DMS53 treated with DMSO at 0.1 percent for 48 hours (cell line): ENCODE measurements around the gene KIFC3.

Experiments used
- DNase-seq: peaks from one replicate; lab custom pipeline; 2025; ENCODE audit not compliant: unreplicated experiment; lab: John Stamatoyannopoulos, UW

Gene KIFC3

DNA sequence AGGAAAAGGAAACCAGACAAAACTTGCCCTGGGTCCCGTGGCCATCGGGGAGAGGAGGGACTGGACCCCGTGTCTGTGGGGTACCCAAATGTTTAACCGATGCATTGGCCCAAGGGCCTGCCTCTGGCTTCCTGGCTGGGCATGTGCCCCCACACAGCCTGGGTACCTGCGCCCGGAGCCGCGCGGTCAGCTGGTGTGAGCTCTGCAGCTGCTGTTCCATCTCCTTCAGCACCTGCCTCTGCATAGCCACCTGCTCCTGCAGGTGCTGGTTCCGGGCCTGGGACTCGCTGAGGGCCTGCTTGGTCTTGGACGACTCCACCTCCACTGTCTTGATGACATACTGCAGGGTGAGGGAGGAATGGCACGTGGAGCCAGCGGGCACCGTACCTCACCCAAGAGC lies 31.9 kb downstream of the KIFC3 start:
- peak; percentile 79 for DNase-seq

GRCh38 chr16:57769541-57770145 lies 32.6 kb downstream of the KIFC3 start:
- DNase-seq: no peak

- DNase-seq: no peak
Measured at GRCh38 chr16:57766714-57767348, 35.5 kb downstream of the KIFC3 start.

DNA sequence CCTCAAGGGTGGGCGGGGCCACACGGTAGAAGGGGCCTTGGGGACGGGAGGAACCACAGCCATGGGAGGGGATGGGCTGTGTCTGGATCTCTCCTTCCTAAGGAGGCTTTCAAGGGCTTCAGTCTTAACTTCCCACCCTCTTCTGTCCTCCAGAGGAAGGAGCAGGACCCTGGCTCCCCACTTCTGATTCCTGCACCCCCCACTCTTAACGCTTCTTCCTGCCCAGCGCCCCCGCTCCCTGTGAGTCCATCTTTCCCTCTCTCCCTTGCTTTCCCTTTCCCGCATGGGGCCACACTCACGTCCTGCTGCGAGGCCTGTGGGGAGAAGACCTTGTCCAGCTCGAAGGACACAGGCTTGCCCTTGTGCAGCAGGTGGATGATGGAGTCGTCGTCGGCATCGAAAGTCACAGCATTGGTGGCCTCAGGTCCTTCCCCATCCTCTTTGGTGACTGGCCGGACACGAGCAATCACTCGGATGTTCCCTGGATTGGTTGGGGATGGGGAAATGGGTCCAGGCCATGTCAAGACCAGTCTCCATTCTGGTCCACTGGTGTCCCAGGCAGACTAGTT lies 37.0 kb downstream of the KIFC3 start:
- DNase-seq: no peak

GRCh38 chr16:57764341-57765159 lies 37.7 kb downstream of the KIFC3 start:
- DNase-seq: peak; percentile 70

DNA sequence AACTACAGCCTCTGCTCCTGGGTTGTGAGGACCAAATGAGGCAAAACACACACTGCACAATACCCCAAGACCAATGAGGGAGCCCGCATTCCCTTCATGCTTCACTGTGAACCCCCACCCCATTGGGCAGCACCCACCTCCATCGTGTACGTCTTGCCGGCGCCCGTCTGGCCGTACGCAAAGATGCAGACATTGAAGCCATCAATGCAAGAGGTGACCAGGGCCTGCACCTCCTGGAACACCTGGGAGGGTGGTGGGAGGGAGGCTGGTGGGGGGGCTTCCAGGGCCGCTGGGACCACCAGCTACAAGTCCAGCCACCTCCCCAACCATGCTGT lies 38.3 kb downstream of the KIFC3 start:
- no peak for DNase-seq

GRCh38 chr16:57763285-57764005 lies 38.8 kb downstream of the KIFC3 start:
- DNase-seq: no peak

DNA sequence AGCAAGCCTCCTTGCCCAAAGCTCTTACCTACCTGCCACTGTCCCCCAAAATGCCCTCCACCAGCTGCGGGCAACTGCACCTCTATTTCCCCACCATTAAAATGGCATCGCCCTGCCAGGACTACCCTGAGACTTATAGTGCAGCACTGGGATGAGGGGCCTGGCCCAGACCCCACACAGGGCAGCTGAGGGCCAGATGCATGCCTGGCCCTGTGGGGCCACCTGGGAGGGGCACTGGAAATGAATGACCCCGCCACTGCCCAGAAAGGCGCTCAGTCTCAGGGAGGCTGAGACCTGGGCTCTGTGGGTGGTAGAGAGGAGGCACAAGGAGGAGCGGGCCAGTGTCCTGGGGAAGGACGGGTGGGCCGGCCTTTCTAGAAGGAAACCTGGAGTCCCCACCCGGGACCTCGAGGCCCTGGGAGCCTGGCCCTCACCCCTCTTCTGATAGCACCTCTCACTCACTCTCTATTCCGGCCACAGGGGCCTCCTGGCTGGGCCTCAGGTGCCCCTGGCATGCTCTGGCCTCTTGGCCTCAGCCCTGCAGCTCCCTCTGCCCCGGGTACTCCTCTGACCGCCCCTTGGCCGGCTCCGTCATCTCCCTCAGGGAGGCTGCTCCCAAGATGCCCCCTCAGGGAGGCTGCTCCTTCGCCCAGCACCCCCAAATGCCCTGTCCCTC lies 39.8 kb downstream of the KIFC3 start:
- DNase-seq: no peak

- DNase-seq: no peak
Measured at GRCh38 chr16:57761957-57762356, 40.3 kb downstream of the KIFC3 start.

- no peak for DNase-seq
Measured at GRCh38 chr16:57761301-57761700, 41.0 kb downstream of the KIFC3 start.

DNA sequence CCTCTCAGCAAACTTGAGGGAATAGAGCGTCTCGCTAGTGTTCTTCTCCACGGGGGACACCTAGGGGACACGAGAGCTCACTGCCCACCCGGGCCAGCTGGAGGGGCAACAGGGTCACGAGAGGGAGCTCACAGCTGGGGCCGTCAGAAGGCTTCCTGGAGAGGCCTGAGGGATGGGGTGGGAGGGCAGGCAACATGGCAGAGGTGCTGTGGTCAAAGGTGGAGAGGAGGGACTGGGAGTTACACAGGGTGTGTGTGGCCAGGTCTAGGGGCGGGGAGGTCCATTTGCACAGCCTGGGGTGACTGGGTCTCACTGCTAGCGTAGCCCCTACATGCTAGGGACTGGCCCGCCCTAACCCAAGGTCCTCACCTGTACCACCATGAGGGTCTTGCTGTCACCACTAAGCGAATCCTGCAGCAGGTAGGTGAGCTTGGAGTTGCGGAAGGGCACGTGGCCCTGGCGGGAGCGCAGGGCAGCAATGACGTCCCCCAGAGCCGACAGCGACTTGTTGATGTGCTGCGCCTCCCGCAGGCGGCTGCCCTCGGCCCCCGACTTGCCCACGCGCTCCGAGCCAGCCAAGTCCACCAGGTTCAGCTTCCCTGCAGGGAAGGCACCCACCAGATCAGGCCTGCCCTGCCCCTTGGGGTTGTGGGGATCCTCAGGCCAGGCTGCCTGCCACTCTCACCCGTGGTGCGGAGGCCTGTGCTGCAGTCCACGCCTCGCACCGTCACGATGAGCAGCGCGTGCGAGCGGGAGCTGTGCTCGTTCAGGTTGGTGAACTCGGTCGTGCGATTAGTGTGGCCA lies 41.7 kb downstream of the KIFC3 start:
- no peak for DNase-seq

DNA sequence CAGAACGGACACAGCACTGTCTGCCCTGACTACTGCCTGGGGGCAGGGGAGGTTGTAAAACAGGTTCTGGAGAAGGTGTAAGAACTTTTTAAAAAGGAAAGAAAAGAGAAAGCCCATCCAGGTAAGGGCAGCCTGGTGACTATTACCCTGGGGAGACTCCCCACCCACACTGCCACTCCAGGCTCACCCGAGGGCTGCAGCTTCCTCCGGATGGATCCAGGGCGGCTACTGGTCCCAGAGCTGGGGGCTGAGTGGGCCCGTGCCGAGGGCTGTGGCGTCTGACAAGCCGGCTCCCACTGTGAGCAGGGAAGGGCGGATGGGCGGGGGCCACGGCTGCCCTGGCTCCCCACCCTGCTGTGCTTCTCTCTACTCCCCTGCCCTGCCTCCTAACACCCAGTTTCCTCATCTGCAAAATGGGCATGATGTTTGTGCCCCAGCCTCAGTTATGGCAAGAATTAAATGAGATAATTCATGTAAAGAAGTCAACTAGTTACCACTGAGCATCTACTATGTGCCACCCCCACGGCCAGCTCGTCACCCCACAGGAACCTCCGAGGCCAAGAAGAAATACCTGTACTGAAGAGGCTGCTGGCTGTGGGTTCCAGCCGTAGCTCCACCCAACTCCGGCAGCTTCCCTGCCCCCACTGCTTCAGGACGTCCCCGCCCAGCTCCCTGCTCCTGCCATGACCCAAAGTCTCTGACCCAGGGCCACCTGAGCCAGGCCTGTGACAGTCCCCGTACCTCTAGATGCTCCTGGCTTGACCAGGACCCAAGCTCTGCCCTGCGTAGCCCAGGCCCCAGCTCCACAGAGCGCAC lies 42.5 kb downstream of the KIFC3 start:
- DNase-seq: no peak

DNA sequence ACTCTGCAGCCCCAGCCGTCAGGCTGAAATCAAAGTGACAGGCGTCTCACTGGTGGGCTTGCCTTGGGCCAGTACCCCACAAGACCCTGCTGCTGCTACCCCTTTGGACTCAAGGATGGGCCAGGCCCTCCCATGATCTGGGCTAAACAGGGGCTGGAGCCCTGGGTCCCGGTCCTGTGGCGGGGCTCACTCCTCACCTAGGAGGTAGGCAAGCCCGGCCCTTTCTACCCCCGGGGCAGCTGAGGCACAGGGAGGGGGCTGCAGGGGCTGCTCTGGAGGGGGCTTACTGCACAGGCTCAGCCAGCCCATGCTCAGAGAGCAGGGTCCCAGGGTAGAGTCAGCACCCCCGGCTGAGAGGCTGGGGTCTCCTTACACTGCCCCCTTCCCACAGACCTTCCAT lies 43.2 kb downstream of the KIFC3 start:
- no peak for DNase-seq

DNA sequence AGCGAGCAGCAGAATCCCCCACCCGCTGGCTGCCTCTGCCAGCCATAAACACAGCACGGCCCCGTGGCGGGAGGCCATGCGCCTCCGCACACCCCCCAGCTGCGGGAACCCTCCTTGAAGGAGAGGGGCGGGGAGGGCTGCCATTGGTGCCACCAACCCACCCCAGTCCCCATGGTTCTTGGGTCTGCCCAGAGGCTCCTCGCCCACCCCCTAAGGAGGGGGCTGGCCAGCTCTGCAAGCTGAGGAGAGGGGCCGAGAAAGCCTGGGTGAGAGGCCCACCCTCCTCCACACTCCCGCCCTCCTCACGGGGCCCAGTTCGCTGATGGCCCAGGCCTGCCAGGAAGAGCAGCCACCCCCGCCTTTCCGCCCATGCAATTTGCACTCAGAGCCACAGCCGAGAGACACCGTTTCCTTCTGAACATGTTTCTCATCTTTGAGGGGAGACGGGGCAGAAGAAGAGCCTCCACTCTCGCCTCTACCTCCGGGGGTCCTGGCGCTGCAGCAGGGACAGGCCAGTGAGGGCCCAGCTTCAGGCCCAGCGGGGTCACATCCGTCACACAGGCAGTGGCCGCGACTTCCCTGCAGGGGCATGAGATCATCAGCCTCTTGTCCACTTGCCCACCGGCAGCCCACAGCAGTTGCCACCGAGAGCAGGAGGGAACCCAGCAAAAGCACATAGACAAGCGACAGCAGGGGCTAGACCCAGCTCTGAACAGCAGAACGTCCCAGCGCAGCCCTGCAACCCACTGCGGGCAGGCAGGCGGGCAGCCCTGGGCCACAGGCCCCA lies 43.8 kb downstream of the KIFC3 start:
- no peak for DNase-seq

- no peak for DNase-seq
Measured at GRCh38 chr16:57757883-57758282, 44.4 kb downstream of the KIFC3 start.

- peak; percentile 49 for DNase-seq
Measured at GRCh38 chr16:57757326-57757786, 44.9 kb downstream of the KIFC3 start.

- no peak for DNase-seq
Measured at GRCh38 chr16:57756424-57757325, 45.6 kb downstream of the KIFC3 start.
